ENCODE results near the gene FCRL4. TPM values are rescaled to one million over a fixed set of nuclear protein-coding genes. Genes with fewer than 3 reads are reported as not detected.

The FCRL4 gene
- total RNA-seq (2022; extraction: Qiagen RNA extraction) = not detected in 5 replicates

DNA sequence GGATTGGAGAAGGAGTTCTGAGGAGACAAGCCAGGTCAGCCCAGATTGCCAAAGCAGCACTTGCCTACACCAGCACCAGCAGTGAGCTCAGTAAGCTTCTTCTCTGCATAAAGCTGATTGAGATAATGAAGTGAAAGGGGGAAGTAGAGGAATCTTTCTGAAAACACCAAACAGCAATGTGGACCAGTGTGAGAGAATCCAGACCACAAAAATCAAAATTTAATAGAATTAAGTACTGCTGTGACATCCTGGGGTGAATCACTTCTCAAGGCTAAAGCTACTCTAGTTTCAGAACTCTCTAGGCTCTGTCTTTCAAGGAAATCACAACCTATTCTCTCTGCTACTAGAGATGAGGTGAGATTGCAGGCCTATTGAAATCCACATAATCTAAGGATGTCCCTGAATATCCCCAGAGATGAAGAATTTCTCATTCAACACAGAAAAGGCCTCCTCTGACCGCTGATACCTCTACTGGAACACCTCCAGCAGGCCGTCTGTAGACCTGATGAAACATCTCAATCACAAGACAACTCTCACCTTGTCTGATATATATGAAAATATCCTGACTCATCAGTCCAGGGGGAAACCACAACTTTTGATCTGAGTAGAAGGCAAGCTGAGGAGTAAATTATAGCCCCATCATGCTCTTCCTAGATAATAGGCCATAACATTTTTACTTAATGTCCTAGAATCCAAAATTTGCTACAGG, at the start of gene FCRL4:
FCRL4 (minus strand) TSS at position 127 of the 709 bp plus-strand sequence. CDS start 141 bp downstream, outside the sequence.

DNA sequence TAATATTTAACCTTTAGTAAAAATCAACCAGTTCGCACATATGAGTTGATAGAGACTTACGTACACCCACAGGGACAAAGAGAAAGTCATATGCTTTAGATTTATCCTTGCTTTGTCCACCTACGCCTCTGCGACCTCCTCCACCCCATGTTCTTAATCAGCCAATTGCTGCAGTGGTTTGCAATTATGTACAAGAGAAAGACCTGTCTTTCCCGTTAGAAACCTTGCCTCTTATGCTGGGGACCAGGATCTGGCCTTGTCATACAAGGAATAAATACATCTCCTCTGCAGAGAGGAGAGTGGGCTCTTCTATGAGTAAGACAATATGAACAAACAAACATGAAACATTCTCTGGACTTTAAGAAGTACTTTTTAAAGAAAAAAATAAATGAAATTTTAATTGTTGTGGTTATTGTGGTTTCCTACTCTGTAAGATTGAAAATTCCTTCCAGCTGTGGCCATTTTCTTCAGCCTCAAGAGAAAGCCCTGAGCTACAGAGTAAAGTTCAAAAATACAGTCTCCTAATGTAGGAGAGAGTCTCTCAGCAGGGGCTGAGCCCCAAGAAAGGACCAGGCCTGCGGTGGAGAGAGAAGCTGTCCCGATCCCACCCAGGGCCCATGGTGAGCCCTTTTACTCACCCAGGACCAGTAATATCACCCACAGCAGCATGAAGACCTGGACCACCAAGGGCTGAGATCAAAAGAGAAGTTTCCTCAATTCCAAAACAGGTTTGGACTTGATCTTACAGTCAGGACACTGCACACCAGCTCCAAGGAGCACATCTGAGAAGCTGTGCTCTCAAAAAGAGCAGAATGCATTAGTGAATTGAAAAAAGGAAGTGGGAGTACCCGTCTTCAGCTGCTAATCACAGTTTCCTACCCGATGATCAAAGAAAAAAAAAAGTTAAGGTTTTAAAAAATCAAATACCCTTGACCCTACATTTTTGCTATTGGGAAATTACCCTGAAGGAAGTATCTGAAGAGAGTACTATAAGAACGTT, 45.9 kb downstream of the FCRL4 start, which contains the start of gene FCRL5:
FCRL5 (minus strand) TSS at position 822 of the 1,000 bp plus-strand sequence; CDS start at position 669, 153 bp downstream.

Other genes with a start within 250 kb of the FCRL4 start
- not detected in 5 replicates for gene FCRL5, start 45.6 kb downstream of the FCRL4 start, total RNA-seq (2022; extraction: Qiagen RNA extraction)
- gene FCRL3, start 102.7 kb upstream of the FCRL4 start, total RNA-seq (2022; extraction: Qiagen RNA extraction) = 0.23 TPM in 1 of 5 replicates, not detected in the others
- not detected in 5 replicates for gene FCRL2, start 179.0 kb upstream of the FCRL4 start, total RNA-seq (2022; extraction: Qiagen RNA extraction)
- gene FCRL1, start 222.0 kb upstream of the FCRL4 start, total RNA-seq (2022; extraction: Qiagen RNA extraction) = not detected in 5 replicates
- gene CD5L, start 243.7 kb upstream of the FCRL4 start, total RNA-seq (2022; extraction: Qiagen RNA extraction) = not detected in 5 replicates

Data from A549 treated with CORT108297 at 1 μM for 4 hours (cell line).